ENCODE measurements around the gene METTL24.

The METTL24 gene

DNA sequence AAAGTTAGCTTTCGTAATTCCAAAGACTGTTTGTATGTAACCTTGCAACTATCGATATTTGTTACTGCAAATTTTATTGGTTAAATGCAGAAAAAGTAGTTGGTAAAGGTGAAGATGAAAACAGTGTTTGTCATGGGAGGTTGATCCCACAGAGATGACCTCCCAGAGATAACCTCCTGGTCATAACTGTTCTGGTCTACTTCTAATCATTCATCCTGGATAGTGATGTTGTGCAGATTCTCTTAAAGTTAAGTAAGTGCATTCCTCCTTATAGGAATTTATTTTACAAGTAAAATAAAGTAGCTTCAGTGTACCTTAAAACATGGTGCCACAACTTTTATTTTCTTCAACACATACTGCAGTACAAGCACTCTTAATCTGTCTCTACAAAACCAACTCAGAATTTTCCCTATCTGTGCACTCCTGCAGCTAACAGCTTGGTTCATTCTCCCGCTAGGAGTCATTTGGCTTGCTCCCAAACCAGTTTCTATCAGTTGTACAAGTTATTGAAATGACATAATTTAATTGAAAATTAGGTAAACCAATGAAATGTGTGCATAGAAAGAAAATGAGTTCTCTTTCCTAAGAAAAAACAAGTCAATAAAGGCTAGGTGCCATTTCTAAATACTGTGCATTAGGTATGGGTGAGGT lies 19.2 kb downstream of the METTL24 start:
- Histone ChIP-seq H3K4me3 (no peak overlapping the region), H3K27ac (no peak overlapping the region)
- TF ChIP-seq CTCF (IDR thresholded peaks at IDR 0.05): no peak
- no peak for DNase-seq (ENCODE audit: low spot score)

GRCh38 chr6:110337486-110337885 lies 20.7 kb downstream of the METTL24 start:
- H3K4me3 ChIP-seq: no peak overlapping the region
- TF ChIP-seq CTCF (IDR thresholded peaks at IDR 0.05): no peak
- H3K27ac ChIP-seq: no peak overlapping the region
- DNase-seq (ENCODE audit: low spot score): no peak

GRCh38 chr6:110334423-110335180 lies 23.5 kb downstream of the METTL24 start:
- no peak overlapping the region for H3K27ac ChIP-seq

GRCh38 chr6:110332281-110332680 lies 25.9 kb downstream of the METTL24 start:
- Histone ChIP-seq H3K4me3 (no peak overlapping the region), H3K27ac (peak overlapping the region in 1 of 2 donors; percentile 34)
- no peak for DNase-seq (ENCODE audit: low spot score)
- TF ChIP-seq CTCF (IDR thresholded peaks at IDR 0.05): no peak

More at GRCh38 chr6:110334423-110335180, 23.5 kb downstream of the METTL24 start:
- TF ChIP-seq CTCF (IDR thresholded peaks at IDR 0.05): no peak
- no peak overlapping the region for H3K4me3 ChIP-seq
- no peak for DNase-seq (ENCODE audit: low spot score)

DNA sequence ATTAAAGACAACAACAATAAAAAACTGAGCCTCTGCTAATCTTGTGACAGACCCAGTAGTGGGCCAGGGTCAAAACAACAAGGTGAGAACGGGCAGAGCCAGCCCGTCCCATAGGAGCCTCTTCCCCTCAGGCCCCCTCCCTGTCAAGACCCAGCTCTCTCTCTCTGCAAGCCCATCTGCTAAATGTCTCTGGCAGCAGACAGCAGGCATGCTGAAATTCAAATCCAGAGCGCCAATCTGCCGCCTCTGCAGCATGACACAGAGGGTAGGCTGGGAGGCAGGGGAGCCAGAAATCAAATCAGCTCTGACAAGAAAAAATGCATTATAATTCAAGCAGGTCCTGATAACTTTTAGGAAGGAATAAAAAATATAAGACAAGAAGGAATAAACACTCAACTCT lies 26.3 kb downstream of the METTL24 start:
- Histone ChIP-seq H3K27ac (peak overlapping the region in 1 of 2 donors; percentile 34), H3K4me3 (no peak overlapping the region)
- no peak for DNase-seq (ENCODE audit: low spot score)
- no peak for TF ChIP-seq CTCF (IDR thresholded peaks at IDR 0.05)

- Histone ChIP-seq H3K27ac (no peak overlapping the region), H3K4me3 (no peak overlapping the region)
- no peak for TF ChIP-seq CTCF (IDR thresholded peaks at IDR 0.05)
- no peak for DNase-seq (ENCODE audit: low spot score)
Observed at GRCh38 chr6:110331390-110331789, 26.8 kb downstream of the METTL24 start.

Measured in coronary artery (tissue), 2 donors.